Transverse colon (tissue), 4 donors: Measurements from ENCODE around the gene GPT2. TPM values are rescaled to one million over a fixed set of nuclear protein-coding genes. Genes with fewer than 3 reads are reported as not detected.

Experiments
- DNase-seq: peaks from one replicate; pipeline ENCODE4 v3.0.0-alpha.2; 2019
- H3K27ac ChIP-seq, 4 donors: fragments of 200-600 bp; sonication (generic); 2 replicates each; pipeline ENCODE4 v1.5.1; 2016 to 2018; ENCODE audit warnings: inconsistent platforms in 4 of 4
- H3K27me3 ChIP-seq: fragments of 200-600 bp; sonication (generic); 2 replicates; pipeline ENCODE4 v1.5.1; 2017; ENCODE audit warnings: inconsistent platforms
- H3K36me3 ChIP-seq, 4 donors: fragments of 200-600 bp; sonication (generic); 2 replicates each; pipeline ENCODE4 v1.5.1; 2017 to 2019; ENCODE audit warnings: inconsistent platforms in 4 of 4
- H3K4me1 ChIP-seq, 4 donors: fragments of 200-600 bp; sonication (generic); 2 replicates each; pipeline ENCODE4 v1.5.1; 2017 to 2020; ENCODE audit warnings: inconsistent platforms in 4 of 4
- H3K4me3 ChIP-seq, 4 donors: fragments of 200-600 bp; sonication (generic); 1 replicate in 1 of 4; 2 replicates in 3 of 4; pipeline versions ENCODE4 v1.5.1 to v1.6.1; 2017 to 2019; ENCODE audit warnings: inconsistent platforms in 4 of 4
- H3K9me3 ChIP-seq, 2 donors: fragments of 200-600 bp; sonication (generic); 2 replicates each; pipeline ENCODE4 v1.5.1; 2017 to 2019; ENCODE audit warnings: inconsistent platforms in 2 of 2
- EP300 ChIP-seq: sonication (generic); formaldehyde crosslinking; IDR thresholded peaks from one replicate; pipeline ENCODE4 v1.6.1; 2017; ENCODE audit warnings: antibody characterized with exemption, low read depth
- POLR2A ChIP-seq: fragments of 450-650 bp; IDR thresholded peaks from one replicate; pipeline ENCODE4 v1.6.1; 2016; ENCODE audit warnings: antibody characterized with exemption, mild to moderate bottlenecking, moderate library complexity
- POLR2AphosphoS5 ChIP-seq, 3 donors: sonication (generic); formaldehyde crosslinking; IDR thresholded peaks; one replicate each; pipeline ENCODE4 v1.6.1; 2016; ENCODE audit warnings: antibody characterized with exemption in 3 of 3
- whole genome bisulfite sequencing, 2 donors: methylation state at CpG; one replicate each; pipeline ENCODE4 v1.1.5; 2018; ENCODE audit warnings: low coverage in 1 of 2; 5-methylcytosine and 5-hydroxymethylcytosine counted together
- in situ Hi-C, 4 donors: fragments of 200-750 bp; cut with MboI; loops; one replicate each; pipeline versions ENCODE4 v1.15.0 to v1.15.1; 2017; ENCODE audit warnings: low sequenced_read_pairs in 3 of 4, low pct_ligation_motif_present in 1 of 4, low pct_unique_long_range_greater_than_20kb in 1 of 4
- intact Hi-C: fragments of 100-400 bp; cut with DNase I; formaldehyde crosslinking; loops from one replicate; pipeline ENCODE4 v1.15.1; 2023; ENCODE audit warnings: low total_unique reads
- total RNA-seq, 4 donors: library from RNA; depleted of rRNA; stranded (reverse); fragments of >200 nt; gene quantifications; one replicate each; pipeline ENCODE4 v1.1.0, GENCODE V29; 2016
- TF ChIP-seq, protein P1 (sequence below), 5 experiments: fragments of 200-600 bp in 3 of 5; fragments of 450-650 bp in 2 of 5; sonication (generic) in 3 of 5; IDR thresholded peaks; 1 replicate in 2 of 5; 2 replicates in 3 of 5; pipeline ENCODE4 v1.5.1; 2016 to 2017; ENCODE audit warnings: antibody characterized with exemption in 5 of 5, inconsistent platforms in 3 of 5, mild to moderate bottlenecking in 2 of 5, moderate library complexity in 1 of 5

The GPT2 gene
- total RNA-seq, 4 donors from 2014 or later: 10.9 to 29.5 (median 16.9) TPM

GRCh38 chr16:46918905-46919792 lies 35.0 kb downstream of the GPT2 start:
- intact Hi-C loops (no loop called here), in situ Hi-C loops (no loop called here)
- H3K9me3 ChIP-seq: no peaks in the 10 kb centered on the region
- TF ChIP-seq, protein P1, sequence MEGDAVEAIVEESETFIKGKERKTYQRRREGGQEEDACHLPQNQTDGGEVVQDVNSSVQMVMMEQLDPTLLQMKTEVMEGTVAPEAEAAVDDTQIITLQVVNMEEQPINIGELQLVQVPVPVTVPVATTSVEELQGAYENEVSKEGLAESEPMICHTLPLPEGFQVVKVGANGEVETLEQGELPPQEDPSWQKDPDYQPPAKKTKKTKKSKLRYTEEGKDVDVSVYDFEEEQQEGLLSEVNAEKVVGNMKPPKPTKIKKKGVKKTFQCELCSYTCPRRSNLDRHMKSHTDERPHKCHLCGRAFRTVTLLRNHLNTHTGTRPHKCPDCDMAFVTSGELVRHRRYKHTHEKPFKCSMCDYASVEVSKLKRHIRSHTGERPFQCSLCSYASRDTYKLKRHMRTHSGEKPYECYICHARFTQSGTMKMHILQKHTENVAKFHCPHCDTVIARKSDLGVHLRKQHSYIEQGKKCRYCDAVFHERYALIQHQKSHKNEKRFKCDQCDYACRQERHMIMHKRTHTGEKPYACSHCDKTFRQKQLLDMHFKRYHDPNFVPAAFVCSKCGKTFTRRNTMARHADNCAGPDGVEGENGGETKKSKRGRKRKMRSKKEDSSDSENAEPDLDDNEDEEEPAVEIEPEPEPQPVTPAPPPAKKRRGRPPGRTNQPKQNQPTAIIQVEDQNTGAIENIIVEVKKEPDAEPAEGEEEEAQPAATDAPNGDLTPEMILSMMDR (IDR thresholded peaks at IDR 0.05): no peak
- TF ChIP-seq POLR2A: no peak
- no peak for TF ChIP-seq POLR2AphosphoS5 (IDR thresholded peaks at IDR 0.05)
- TF ChIP-seq EP300: no peak
- no peaks in the 10 kb centered on the region for H3K27me3 ChIP-seq
- H3K4me1 ChIP-seq: peaks cover 0 to 25% (median 10%) of the 10 kb centered on the region in 4 donors
- no peak overlapping the region for H3K27ac ChIP-seq
- no peak overlapping the region for H3K4me3 ChIP-seq
- H3K36me3 ChIP-seq: no peaks in the 10 kb centered on the region
- peak; percentile 22 for DNase-seq
- 40 to 41% methylated on average over 9 to 21 of the region's 21 CpGs for WGBS, 2 donors

DNA sequence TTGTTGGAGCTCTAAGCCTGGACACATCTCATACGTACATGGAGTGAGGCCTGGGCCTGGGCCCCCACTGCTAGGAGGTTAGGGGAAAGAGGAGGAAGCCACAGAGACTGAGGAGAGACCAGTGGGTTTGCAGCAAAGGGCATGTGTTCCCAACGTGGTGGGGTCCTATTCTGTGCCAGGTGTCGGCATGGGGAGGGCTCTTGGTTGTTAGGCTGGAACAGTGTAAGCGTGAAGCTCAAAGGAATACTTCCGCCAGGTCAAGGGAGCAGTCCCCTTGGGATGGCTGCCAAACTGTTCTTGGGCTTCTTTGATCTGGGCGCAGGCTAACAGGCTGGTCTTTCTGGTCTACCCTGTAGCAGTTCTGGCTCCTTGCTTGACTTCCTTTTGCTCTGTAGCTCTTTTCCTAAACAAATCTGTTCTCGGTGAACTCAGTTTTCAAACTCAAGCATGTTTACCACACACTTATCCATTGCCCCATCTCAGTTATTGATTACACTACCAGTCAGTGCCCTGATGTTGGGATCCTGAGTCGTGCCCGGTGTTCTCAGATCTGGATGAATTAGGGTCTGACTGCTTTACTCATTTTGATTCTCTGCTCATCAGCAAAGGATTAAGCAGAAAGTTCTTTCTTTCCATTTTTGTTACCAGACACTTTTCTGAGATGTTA lies 36.4 kb downstream of the GPT2 start:
- Histone ChIP-seq H3K9me3 (no peaks in the 10 kb centered on the region), H3K27me3 (no peaks in the 10 kb centered on the region), H3K4me3 (no peak overlapping the region), H3K4me1 (peaks cover 0 to 25% (median 10%) of the 10 kb centered on the region in 4 donors), H3K27ac (peak overlapping the region in 2 of 4 donors; percentile 33 to 40), H3K36me3 (no peaks in the 10 kb centered on the region)
- DNase-seq: peak; percentile 64
- in situ Hi-C loops (no loop called here), intact Hi-C loops (no loop called here)
- TF ChIP-seq, protein P1 (IDR thresholded peaks at IDR 0.05): no peak
- TF ChIP-seq POLR2AphosphoS5 (IDR thresholded peaks at IDR 0.05): no peak
- no peak for TF ChIP-seq POLR2A
- TF ChIP-seq EP300: no peak
- 44 to 70% methylated on average over 7 to 9 of the region's 9 CpGs for WGBS, 2 donors

- Histone ChIP-seq H3K36me3 (no peaks in the 10 kb centered on the region), H3K27me3 (no peaks in the 10 kb centered on the region), H3K27ac (peak overlapping the region in 1 of 4 donors; percentile 17), H3K4me1 (peaks cover 0 to 25% (median 10%) of the 10 kb centered on the region in 4 donors), H3K9me3 (no peaks in the 10 kb centered on the region), H3K4me3 (no peak overlapping the region)
- DNase-seq: no peak
- in situ Hi-C loops: no loop called here
- TF ChIP-seq POLR2A (no peak), POLR2AphosphoS5 (IDR thresholded peaks at IDR 0.05) (no peak), EP300 (no peak)
- TF ChIP-seq, protein P1 (IDR thresholded peaks at IDR 0.05): no peak
- intact Hi-C loops: no loop called here
- 81% methylated on average over 10 of the region's 10 CpGs; no CpG with 5 or more reads in 1 of the 2 donors for WGBS, 2 donors
These were observed 38.1 kb downstream of the GPT2 start for GRCh38 chr16:46922239-46922638.
